RKO (cell line): ENCODE results near the gene DNAJB12.

Experiments used
- DNase-seq: peaks from one replicate; pipeline ENCODE4 v3.0.0-alpha.2; 2016; ENCODE audit warnings: low spot score

DNAJB12 gene

DNA sequence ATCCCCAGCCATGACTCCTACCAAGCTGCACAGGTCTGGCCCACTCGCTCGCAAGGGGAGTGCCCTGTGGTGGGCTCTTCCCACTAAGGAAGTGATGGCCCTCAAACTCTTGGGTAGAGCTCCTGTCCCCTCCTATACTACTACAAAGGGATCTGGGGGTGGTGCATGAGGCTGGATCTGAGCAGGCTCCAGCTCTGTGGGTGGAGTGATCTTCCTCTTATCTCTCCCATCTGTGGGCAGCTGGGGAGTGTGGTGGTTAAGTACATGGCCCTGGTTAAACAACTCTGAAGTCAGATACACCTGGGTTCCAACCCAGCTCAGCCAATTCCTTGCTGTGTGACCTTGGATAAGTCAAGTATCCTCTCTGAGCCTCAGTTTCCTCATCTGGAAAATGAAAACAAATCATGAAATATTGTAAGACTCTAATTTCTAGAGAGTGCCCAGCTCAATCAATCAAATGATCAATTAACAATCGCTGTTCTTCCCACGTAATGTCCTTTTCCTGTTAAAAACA lies 63.6 kb downstream of the DNAJB12 start:
- no peak for DNase-seq

- DNase-seq = no peak
Measured at GRCh38 chr10:72285972-72286521, 68.7 kb downstream of the DNAJB12 start.

DNA sequence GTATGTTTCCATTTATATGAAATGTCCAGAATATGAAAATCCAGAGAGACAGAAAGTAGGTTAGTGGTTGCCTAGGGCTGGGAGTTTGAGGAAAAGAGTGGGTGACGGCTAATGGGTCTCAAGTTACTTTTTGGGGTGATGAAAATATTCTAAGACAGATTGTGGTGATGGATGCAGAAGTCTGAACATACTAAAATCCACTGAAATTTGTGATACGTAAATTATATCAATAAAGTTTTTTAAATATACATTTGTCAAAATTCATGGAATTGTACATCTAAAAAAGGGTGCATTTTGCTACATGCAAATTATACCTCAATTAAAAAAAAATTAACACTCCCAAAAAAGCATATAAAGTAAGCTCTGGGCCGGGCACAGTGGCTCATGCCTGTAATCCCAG lies 71.6 kb downstream of the DNAJB12 start:
- no peak for DNase-seq
